Measurements from ENCODE around the gene ITSN1.

GRCh38 chr21:33763582-33763899, 121.2 kb downstream of the ITSN1 start:
- TF ChIP-seq, protein P1, sequence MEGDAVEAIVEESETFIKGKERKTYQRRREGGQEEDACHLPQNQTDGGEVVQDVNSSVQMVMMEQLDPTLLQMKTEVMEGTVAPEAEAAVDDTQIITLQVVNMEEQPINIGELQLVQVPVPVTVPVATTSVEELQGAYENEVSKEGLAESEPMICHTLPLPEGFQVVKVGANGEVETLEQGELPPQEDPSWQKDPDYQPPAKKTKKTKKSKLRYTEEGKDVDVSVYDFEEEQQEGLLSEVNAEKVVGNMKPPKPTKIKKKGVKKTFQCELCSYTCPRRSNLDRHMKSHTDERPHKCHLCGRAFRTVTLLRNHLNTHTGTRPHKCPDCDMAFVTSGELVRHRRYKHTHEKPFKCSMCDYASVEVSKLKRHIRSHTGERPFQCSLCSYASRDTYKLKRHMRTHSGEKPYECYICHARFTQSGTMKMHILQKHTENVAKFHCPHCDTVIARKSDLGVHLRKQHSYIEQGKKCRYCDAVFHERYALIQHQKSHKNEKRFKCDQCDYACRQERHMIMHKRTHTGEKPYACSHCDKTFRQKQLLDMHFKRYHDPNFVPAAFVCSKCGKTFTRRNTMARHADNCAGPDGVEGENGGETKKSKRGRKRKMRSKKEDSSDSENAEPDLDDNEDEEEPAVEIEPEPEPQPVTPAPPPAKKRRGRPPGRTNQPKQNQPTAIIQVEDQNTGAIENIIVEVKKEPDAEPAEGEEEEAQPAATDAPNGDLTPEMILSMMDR (IDR thresholded peaks at IDR 0.05): no peak
- no peak for TF ChIP-seq POLR2A (IDR thresholded peaks at IDR 0.05)
- TF ChIP-seq EP300 (IDR thresholded peaks at IDR 0.05; ENCODE audit: low read depth): no peak
- no peak for TF ChIP-seq POLR2AphosphoS5 (IDR thresholded peaks at IDR 0.05)
